Measurements from ENCODE around the gene WWC1.

WWC1 gene

GRCh38 chr5:168292786-168293696 is 1.6 kb downstream of the WWC1 start:
- TF ChIP-seq, protein P1, sequence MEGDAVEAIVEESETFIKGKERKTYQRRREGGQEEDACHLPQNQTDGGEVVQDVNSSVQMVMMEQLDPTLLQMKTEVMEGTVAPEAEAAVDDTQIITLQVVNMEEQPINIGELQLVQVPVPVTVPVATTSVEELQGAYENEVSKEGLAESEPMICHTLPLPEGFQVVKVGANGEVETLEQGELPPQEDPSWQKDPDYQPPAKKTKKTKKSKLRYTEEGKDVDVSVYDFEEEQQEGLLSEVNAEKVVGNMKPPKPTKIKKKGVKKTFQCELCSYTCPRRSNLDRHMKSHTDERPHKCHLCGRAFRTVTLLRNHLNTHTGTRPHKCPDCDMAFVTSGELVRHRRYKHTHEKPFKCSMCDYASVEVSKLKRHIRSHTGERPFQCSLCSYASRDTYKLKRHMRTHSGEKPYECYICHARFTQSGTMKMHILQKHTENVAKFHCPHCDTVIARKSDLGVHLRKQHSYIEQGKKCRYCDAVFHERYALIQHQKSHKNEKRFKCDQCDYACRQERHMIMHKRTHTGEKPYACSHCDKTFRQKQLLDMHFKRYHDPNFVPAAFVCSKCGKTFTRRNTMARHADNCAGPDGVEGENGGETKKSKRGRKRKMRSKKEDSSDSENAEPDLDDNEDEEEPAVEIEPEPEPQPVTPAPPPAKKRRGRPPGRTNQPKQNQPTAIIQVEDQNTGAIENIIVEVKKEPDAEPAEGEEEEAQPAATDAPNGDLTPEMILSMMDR (IDR thresholded peaks at IDR 0.05; ENCODE audit: low read depth, low read length, missing control alignments), result no peak
- H3K4me3 ChIP-seq (replicated peaks; ENCODE audit: low read depth, low read length), result peak overlapping the region; percentile 57
- DNase-seq (ENCODE audit: extremely low read depth, low read depth), result no peak

DNA sequence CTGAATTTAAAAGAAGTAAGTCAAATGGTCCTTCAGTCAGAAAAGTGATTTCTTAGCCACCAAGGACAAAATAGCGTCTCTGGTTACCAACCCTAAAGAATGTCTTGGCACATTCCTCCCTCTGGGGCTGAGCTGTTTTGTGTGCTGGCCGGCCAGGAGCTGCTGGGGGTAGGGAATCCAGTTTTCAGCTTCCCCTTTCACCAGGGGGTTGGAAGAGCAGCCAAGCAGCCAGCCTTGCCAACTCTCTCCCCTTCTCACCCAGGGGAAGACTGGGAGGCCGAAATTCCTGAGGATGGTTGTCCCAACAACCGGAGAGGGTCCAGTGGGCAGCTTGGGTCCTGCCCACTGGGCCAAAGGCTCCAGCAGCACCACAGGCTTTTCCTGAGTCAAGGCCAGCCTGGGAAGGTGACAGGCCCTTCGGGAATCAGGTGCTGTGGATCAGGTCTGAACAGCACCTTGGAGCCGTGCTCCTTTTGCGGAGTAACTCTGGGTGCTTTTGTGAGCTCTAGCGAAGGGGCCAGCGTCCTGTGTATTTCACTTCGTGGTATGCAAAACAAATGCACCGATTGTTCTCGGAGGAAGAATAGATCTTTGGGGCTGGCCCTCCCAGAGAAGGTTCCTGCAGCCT is 4.2 kb downstream of the WWC1 start:
- DNase-seq (ENCODE audit: extremely low read depth, low read depth), result no peak
- no peak overlapping the region for H3K4me3 ChIP-seq (replicated peaks; ENCODE audit: low read depth, low read length)
- TF ChIP-seq, protein P1 (IDR thresholded peaks at IDR 0.05; ENCODE audit: low read depth, low read length, missing control alignments), result peak; percentile 50

DNA sequence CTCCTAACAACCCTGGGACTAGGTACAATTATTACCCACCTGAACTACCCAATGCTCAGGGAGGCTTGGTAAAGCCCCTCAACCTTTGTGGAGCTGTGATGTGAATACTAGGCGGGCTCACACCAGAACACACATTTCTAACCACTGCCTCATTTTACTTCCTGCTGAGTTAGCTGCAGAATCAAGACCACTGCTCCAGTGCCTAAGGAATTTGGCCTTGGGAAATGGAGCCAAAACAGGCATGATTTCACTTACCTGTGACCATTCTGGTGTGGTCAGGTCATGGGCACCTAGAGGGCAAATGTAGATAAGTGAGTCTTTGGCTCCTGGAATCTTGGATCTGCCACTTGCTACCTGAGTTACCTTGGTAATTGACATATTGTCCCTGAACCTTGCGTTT is 5.2 kb downstream of the WWC1 start:
- no peak overlapping the region for H3K4me3 ChIP-seq (replicated peaks; ENCODE audit: low read depth, low read length)
- TF ChIP-seq, protein P1 (IDR thresholded peaks at IDR 0.05; ENCODE audit: low read depth, low read length, missing control alignments), result no peak
- DNase-seq (ENCODE audit: extremely low read depth, low read depth), result no peak

- TF ChIP-seq, protein P1 (IDR thresholded peaks at IDR 0.05; ENCODE audit: low read depth, low read length, missing control alignments), result no peak
Measured at GRCh38 chr5:168298949-168299348, 7.5 kb downstream of the WWC1 start.

DNA sequence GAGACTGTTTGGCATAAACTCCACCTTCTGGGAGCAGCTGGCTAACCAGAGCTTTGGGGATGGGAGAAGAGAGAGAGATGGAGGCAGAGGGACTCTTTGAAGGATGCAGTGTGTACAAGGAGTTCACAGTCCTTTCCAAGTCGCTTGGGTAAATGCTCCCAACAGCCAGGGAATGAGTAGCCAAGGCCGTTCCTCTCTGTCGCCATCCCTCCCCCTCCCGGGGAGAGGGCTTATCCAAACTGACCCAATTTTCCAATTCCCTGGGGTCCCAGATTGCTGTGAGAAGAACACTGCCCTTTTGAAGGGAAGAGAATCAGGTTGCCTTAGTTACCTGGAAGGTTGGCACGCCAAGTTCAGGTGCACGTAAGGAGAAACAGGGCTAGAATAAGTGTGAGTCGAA is 7.9 kb downstream of the WWC1 start:
- TF ChIP-seq, protein P1 (IDR thresholded peaks at IDR 0.05; ENCODE audit: low read depth, low read length, missing control alignments), result no peak
- no peak overlapping the region for H3K4me3 ChIP-seq (replicated peaks; ENCODE audit: low read depth, low read length)
- DNase-seq (ENCODE audit: extremely low read depth, low read depth), result no peak

More at GRCh38 chr5:168298949-168299348, 7.5 kb downstream of the WWC1 start:
- H3K4me3 ChIP-seq (replicated peaks; ENCODE audit: low read depth, low read length), result no peak overlapping the region
- DNase-seq (ENCODE audit: extremely low read depth, low read depth), result no peak

- no peak overlapping the region for H3K4me3 ChIP-seq (replicated peaks; ENCODE audit: low read depth, low read length)
- DNase-seq (ENCODE audit: extremely low read depth, low read depth), result no peak
- TF ChIP-seq, protein P1 (IDR thresholded peaks at IDR 0.05; ENCODE audit: low read depth, low read length, missing control alignments), result no peak
Measured at GRCh38 chr5:168300326-168301182, 9.1 kb downstream of the WWC1 start.

Data from HFF-Myc (cell line).